Suprapubic skin (tissue), 4 donors: ENCODE data around the gene SELENOH. TPM values are rescaled to one million over a fixed set of nuclear protein-coding genes. Genes with fewer than 3 reads are reported as not detected.

Experiments
- DNase-seq, 2 donors: peaks; one replicate each; pipeline ENCODE4 v3.0.0-alpha.2; 2019; ENCODE audit warnings: low spot score in 2 of 2
- H3K27ac ChIP-seq: fragments of 200-600 bp; sonication (generic); one replicate; pipeline ENCODE4 v1.5.1; 2019
- H3K27me3 ChIP-seq: fragments of 200-600 bp; sonication (generic); one replicate; pipeline ENCODE4 v1.5.1; 2019
- H3K36me3 ChIP-seq: fragments of 200-600 bp; sonication (generic); one replicate; pipeline ENCODE4 v1.5.1; 2019
- H3K4me1 ChIP-seq: fragments of 200-600 bp; sonication (generic); one replicate; pipeline ENCODE4 v1.5.1; 2019
- H3K4me3 ChIP-seq: fragments of 200-600 bp; sonication (generic); one replicate; pipeline ENCODE4 v1.5.1; 2019; ENCODE audit warnings: mild to moderate bottlenecking
- H3K9me3 ChIP-seq: fragments of 200-600 bp; sonication (generic); one replicate; pipeline ENCODE4 v1.5.1; 2019
- EP300 ChIP-seq: sonication (generic); formaldehyde crosslinking; IDR thresholded peaks from one replicate; pipeline ENCODE4 v1.6.1; 2017; ENCODE audit warnings: antibody characterized with exemption
- POLR2A ChIP-seq, 2 donors: fragments of 450-650 bp; IDR thresholded peaks; one replicate each; pipeline ENCODE4 v1.6.1; 2017; ENCODE audit warnings: antibody characterized with exemption in 2 of 2, mild to moderate bottlenecking in 2 of 2, moderate library complexity in 2 of 2
- POLR2AphosphoS5 ChIP-seq, 3 donors: sonication (generic); formaldehyde crosslinking; IDR thresholded peaks; one replicate each; pipeline ENCODE4 v1.6.1; 2017; ENCODE audit warnings: antibody characterized with exemption in 3 of 3
- WGBS: methylation state at CpG from one replicate; pipeline ENCODE4 v1.1.5; 2018; 5-methylcytosine and 5-hydroxymethylcytosine counted together
- total RNA-seq, 4 donors: library from RNA; depleted of rRNA; stranded (reverse); fragments of >200 nt; gene quantifications; one replicate each; pipeline ENCODE4 v1.1.0, GENCODE V29; 2016
- TF ChIP-seq, protein P1 (sequence below), 2 donors: fragments of 200-600 bp in 1 of 2; fragments of 450-650 bp in 1 of 2; sonication (generic) in 1 of 2; IDR thresholded peaks; one replicate each; pipeline ENCODE4 v1.5.1; 2016 to 2019; ENCODE audit warnings: antibody characterized with exemption in 2 of 2, mild to moderate bottlenecking in 1 of 2, moderate library complexity in 1 of 2

The SELENOH gene
- total RNA-seq, 4 donors from 2014 or later = 62.0 to 74.6 (median 67.5) TPM

DNA sequence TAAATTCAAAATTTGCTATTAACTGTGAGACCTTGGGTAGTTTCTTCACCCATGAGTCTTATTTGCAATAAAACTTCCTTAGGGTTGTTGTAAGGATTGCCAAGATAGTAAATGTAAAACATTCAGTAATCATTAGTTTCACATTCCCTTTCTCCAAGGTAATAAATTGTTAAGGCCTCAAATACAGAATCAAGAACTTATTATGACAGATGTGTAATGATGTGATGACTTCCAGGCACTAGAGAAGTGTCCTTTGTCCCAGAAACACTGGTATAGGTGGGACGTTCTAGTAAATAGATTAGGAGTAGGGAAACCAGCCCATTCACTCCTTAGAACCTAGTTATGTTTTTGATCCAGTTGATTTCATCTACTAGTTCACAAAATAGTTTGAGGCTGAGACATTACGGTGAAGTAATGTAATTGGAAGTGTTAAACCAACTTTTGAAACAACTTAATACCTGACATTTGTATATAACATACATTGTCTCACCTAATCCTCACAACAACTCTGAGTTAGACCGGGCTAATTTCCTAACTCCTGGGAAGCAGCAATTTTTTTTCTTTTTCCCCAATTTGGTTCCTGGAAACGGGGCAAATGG lies 45.8 kb downstream of the SELENOH start:
- no peak for DNase-seq
- Histone ChIP-seq H3K4me3 (no peak overlapping the region), H3K9me3 (no peaks in the 10 kb centered on the region), H3K36me3 (peaks cover 7% of the 10 kb centered on the region), H3K27me3 (no peaks in the 10 kb centered on the region), H3K4me1 (peaks cover 92% of the 10 kb centered on the region), H3K27ac (peak overlapping the region; percentile 80)
- 49% methylated on average over 4 of the region's 4 CpGs for WGBS
- no peak for TF ChIP-seq EP300
- no peak for TF ChIP-seq POLR2AphosphoS5 (IDR thresholded peaks at IDR 0.05)
- TF ChIP-seq, protein P1, sequence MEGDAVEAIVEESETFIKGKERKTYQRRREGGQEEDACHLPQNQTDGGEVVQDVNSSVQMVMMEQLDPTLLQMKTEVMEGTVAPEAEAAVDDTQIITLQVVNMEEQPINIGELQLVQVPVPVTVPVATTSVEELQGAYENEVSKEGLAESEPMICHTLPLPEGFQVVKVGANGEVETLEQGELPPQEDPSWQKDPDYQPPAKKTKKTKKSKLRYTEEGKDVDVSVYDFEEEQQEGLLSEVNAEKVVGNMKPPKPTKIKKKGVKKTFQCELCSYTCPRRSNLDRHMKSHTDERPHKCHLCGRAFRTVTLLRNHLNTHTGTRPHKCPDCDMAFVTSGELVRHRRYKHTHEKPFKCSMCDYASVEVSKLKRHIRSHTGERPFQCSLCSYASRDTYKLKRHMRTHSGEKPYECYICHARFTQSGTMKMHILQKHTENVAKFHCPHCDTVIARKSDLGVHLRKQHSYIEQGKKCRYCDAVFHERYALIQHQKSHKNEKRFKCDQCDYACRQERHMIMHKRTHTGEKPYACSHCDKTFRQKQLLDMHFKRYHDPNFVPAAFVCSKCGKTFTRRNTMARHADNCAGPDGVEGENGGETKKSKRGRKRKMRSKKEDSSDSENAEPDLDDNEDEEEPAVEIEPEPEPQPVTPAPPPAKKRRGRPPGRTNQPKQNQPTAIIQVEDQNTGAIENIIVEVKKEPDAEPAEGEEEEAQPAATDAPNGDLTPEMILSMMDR (IDR thresholded peaks at IDR 0.05) = no peak
- TF ChIP-seq POLR2A (IDR thresholded peaks at IDR 0.05) = no peak

DNA sequence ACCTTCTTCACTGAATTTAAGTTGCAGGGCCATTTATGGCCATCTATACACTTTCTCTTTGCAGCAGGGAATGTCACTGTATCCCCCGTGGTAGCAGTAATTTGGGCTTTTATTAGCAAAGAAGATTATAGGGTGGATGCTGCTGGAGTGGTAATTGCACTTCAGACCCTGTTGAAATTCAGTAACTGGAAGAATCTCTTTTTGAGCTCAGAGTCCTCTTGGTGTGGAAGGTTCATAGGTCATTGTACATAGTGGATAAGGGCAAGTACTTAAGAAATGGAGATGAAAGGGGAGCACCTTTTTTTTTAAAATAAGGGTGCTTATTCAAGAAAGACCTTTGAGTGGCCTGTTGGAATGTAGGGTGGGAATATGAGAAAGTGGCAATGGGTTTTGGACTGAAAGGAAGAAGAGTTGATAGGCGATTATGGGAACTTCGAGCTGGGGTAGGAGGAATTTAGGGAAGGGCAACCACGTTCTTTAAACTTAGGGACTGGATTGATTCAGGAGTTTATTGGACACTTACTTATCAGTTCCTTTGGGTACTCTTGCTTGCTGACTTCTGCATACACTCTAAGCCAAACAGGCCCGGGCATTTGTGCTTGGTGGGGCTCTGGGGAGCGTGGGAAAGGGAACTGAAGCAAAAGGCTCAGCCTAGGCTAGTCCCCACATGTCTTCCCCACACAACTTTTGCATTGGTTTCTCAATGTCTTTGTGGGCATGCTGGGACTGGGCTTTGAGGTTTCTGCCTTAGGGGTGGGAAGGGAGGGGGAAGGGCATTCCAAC lies 46.8 kb downstream of the SELENOH start:
- no peak for DNase-seq
- Histone ChIP-seq H3K4me3 (no peak overlapping the region), H3K36me3 (peaks cover 8% of the 10 kb centered on the region), H3K9me3 (no peaks in the 10 kb centered on the region), H3K4me1 (peaks cover 93% of the 10 kb centered on the region), H3K27me3 (no peaks in the 10 kb centered on the region), H3K27ac (peak overlapping the region; percentile 80)
- TF ChIP-seq EP300 (no peak), POLR2A (IDR thresholded peaks at IDR 0.05) (no peak), POLR2AphosphoS5 (IDR thresholded peaks at IDR 0.05) (peak in 2 of 3 donors; percentile 42 to 45)
- TF ChIP-seq, protein P1 (IDR thresholded peaks at IDR 0.05) = no peak
- WGBS = 38% methylated on average over 6 of the region's 6 CpGs

DNA sequence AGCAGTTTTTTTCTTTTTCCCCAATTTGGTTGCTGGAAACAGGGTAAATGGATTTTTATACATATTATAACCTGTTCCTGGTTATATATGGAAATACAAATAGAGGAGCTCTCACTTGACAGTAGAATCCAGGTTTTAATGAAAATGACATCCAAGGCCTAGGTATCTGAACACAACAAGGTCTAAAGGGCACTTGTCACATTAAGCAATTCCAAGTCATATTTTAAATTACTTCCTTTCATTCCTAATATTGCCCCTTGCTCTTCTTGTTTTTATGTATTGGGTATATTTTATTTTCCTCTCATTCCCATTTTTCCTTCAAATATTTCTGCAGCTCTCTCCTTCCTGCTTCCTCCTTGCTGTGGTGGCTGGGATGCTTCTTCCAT lies 47.4 kb downstream of the SELENOH start:
- peaks cover 96% of the 10 kb centered on the region for H3K4me1 ChIP-seq
- no peak for DNase-seq

DNA sequence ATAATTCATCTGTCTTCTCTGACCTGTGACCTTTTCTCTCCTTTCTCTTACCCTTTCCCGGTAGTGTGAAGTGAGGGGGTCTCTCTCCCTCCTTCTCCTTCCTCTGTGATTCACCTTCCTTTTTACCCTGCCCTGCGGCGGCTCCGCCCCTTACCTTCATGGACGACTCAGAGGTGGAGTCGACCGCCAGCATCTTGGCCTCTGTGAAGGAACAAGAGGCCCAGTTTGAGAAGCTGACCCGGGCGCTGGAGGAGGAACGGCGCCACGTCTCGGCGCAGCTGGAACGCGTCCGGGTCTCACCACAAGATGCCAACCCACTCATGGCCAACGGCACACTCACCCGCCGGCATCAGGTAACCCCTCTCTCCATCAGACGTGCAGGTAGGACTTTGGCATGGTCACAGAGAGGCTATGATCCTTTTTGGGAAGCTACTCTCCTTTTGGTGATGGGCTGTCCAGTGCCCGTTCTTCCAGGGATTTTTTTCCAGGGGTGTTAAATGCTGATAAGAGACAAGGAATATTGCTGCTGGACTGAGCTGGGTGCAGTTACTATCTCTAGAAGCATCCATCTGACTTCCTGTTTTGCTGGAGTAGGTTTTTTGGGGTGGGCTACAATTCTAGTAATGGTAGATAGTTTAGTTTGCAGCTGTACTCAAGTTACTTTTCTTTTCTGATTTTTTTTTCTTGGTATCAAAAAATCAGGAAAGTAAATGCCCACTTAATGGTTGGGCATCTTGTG lies 50.2 kb downstream of the SELENOH start:
- H3K9me3 ChIP-seq = no peaks in the 10 kb centered on the region
- peak overlapping the region; percentile 75 for H3K27ac ChIP-seq
- H3K4me3 ChIP-seq = no peak overlapping the region
- WGBS = 85% methylated on average over 15 of the region's 22 CpGs
- peaks cover 70% of the 10 kb centered on the region for H3K4me1 ChIP-seq
- H3K36me3 ChIP-seq = peaks cover 22% of the 10 kb centered on the region
- DNase-seq = no peak
- TF ChIP-seq POLR2A (IDR thresholded peaks at IDR 0.05) = no peak
- TF ChIP-seq POLR2AphosphoS5 (IDR thresholded peaks at IDR 0.05) = no peak
- no peak for TF ChIP-seq EP300
- TF ChIP-seq, protein P1 (IDR thresholded peaks at IDR 0.05) = no peak
- no peaks in the 10 kb centered on the region for H3K27me3 ChIP-seq

More for the DNA sequence above, 47.4 kb downstream of the SELENOH start:
- TF ChIP-seq EP300 (no peak), POLR2AphosphoS5 (IDR thresholded peaks at IDR 0.05) (no peak), POLR2A (IDR thresholded peaks at IDR 0.05) (no peak)
- TF ChIP-seq, protein P1 (IDR thresholded peaks at IDR 0.05) = no peak
- Histone ChIP-seq H3K27me3 (no peaks in the 10 kb centered on the region), H3K27ac (peak overlapping the region; percentile 80), H3K4me3 (no peak overlapping the region), H3K36me3 (peaks cover 8% of the 10 kb centered on the region), H3K9me3 (no peaks in the 10 kb centered on the region)
